Stimulated activated CD8-positive, alpha-beta memory T cell treated with anti-CD3 and anti-CD28 coated beads, Interleukin-4, amount 100 ng/mL, for 1 hour (primary cell): Measurements from ENCODE around the gene RBM3.

Experiments used
- DNase-seq, 2 donors: peaks; one replicate each; pipeline ENCODE4 v3.0.0-alpha.2; 2020; ENCODE audit warnings: low read depth in 2 of 2, low spot score in 1 of 2

RBM3 gene

GRCh38 chrX:48576108-48576507, 1.8 kb downstream of the RBM3 start:
- DNase-seq = no peak

- DNase-seq = no peak
These were observed 4.4 kb downstream of the RBM3 start for GRCh38 chrX:48578661-48579128.

DNA sequence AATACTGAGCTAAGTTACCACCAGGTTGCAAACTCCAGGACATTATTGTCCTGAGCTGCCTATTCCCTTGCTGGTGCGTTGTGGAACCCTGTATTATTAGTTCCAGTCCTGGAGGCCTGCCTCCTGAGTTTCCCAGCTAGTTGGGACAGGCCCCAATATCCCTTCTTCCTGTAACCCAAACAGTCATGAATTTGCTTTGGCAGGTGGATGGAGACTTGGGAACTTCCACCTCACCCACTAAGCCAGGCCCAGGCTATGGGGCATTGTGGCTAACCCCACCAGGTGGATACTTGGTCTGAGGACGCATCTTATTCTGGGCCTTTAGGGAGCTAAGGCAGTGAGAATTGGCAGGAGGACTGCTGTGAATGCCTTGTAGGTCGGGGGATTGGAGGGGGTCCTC, 5.0 kb downstream of the RBM3 start:
- DNase-seq = no peak

DNA sequence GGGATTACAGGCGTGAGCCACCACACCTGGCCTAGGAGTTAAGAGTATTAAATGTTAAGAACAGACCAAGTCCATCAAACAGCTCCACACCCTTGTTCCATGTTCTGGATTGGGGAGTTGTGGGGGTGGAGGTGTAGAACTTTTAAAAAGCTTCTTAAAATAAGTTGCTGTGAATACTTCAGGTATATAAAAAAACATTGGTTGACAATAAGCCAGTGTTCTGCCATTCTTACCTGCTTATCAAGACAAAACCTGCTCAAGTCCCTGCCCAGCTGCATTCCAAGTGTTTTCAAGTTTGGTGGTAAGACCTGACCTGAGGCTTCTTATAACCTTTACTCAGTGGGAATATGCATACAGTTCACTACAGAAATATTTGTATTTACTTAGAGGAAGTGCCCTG, 6.4 kb downstream of the RBM3 start:
- no peak for DNase-seq

DNA sequence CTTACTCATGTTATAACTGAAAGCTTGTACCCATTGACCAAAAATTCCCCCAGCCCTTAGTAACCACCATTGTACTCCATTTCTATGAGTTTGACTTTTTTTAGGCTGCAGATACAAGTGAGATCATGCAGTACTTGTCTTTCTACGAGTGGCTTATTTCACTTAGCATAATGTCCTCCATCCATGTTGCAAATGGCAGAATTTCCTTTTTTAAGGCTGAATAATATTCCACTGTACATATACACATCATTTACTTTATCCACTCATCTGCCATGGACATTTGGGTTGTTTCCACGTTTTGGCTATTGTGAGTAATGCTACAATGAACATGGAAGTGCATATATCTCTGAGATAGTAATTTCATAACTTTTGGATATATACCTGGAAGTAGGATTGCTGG, 10.4 kb downstream of the RBM3 start:
- DNase-seq = no peak

GRCh38 chrX:48589482-48590162, 15.3 kb downstream of the RBM3 start:
- no peak for DNase-seq

- no peak for DNase-seq
These were observed 16.2 kb downstream of the RBM3 start for GRCh38 chrX:48590203-48591103.

DNA sequence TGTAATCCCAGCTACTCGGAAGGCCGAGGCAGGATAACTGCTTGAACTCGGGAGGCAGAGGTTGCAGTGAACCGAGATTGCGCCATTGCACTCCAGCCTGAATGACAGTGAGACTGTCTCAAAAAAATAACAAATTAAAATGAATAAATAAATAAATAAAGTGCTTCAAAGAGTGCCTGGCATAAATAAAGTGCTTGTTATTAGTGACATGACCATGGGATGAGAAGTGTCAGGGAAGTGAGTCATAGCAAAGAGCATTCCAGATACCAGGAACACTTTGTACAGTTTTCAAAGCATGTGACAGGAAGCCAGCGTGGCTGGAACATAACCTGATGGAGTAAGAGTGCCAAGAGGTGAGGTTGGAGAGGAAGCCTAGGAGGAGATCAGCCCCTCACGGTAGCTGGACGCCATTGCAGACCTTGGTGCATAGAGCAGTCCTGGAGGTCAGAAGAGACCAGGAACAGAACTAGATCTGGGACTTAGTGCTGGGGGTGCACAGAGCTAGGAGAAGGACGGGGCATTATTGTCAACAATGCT, 17.0 kb downstream of the RBM3 start:
- no peak for DNase-seq

DNA sequence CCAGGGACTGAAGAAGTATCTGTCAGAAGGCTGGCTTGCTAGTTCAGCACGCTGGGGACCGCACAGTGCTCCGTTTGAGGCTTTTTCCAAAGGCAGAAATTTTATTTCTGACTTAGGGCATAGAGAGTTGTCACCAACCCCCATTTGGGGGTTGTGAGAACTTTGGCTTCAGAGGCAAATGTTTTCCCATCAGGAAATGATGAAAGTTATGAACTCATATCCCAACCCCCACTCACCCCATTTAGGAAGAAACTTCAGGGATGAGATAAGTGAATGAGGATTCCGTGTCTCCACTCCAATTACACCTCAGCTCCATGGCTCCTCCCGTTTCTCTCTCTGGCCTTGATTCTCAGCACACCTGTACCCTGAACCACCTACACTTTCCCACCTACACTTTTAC, 18.7 kb downstream of the RBM3 start:
- DNase-seq = no peak

GRCh38 chrX:48595929-48596328, 21.6 kb downstream of the RBM3 start:
- no peak for DNase-seq

- DNase-seq = peak; percentile 64 to 85
These were observed 23.3 kb downstream of the RBM3 start, which contains the start of gene WDR13 for GRCh38 chrX:48597353-48598264. TSS of gene WDR13 (plus strand) at chrX:48597492. CDS start at chrX:48597997, 505 bp downstream.

- no peak for DNase-seq
These were observed 24.3 kb downstream of the RBM3 start for GRCh38 chrX:48598614-48599013.

DNA sequence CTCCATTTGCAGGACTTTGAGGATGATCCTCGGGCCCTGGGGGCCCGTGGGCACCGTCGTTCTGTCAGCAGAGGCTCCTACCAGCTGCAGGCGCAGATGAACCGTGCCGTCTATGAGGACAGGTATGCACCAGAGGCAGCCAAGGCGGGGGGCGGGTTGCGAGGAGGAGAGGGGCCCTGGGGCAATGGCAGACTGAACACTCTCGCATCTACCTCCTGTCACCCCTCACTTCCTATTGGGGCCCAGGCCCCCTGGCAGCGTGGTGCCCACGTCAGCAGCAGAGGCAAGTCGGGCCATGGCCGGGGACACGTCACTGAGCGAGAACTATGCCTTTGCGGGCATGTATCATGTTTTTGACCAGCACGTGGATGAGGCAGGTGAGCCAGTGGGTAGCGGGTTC, 25.1 kb downstream of the RBM3 start:
- DNase-seq = no peak

DNA sequence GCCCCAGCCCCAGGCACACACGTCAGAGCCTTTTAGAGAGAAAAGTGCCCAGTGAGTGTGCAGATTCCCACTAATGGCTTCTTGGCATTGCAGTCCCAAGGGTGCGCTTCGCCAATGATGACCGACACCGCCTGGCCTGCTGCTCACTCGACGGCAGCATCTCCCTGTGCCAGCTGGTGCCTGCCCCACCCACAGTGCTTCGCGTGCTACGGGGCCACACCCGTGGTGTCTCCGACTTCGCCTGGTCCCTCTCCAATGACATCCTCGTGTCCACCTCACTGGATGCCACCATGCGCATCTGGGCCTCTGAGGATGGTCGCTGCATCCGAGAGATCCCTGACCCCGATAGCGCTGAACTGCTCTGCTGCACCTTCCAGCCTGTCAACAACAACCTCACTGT, 25.9 kb downstream of the RBM3 start:
- no peak for DNase-seq

- DNase-seq = no peak
These were observed 27.6 kb downstream of the RBM3 start for GRCh38 chrX:48601741-48602394.

- DNase-seq = no peak
These were observed 30.4 kb downstream of the RBM3 start for GRCh38 chrX:48604701-48605100.

DNA sequence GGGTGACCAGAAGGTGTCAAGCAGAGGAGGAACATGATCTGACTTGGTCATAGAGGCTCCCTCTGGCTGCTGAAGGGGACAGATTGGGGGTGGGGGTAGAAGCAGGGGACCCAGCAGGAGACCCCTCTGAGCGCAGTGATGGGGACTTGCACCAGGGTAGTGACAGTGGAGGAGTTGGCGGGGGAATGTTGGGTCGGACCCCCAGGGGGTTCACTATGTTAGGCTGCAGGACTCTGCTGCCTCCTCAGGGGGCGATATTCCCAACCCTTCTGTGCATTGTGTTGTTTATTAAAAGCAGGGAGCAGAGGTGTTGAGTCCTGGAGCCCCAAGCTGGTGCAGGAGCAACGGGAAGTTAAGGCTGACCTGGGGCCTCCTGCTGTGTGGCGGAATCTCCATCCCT, 31.8 kb downstream of the RBM3 start:
- DNase-seq = no peak

- no peak for DNase-seq
These were observed 37.4 kb downstream of the RBM3 start for GRCh38 chrX:48611703-48612102.

GRCh38 chrX:48613502-48614160, 39.3 kb downstream of the RBM3 start:
- no peak for DNase-seq

- no peak for DNase-seq
These were observed 42.3 kb downstream of the RBM3 start for GRCh38 chrX:48616576-48616975.
